Activated CD8-positive, alpha-beta memory T cell treated with anti-CD3 and anti-CD28 coated beads, Interleukin-2, amount 50 U/mL, for 24 hours (primary cell): ENCODE results near the gene UFD1.
"Not testable (repeated sequence)": the region's sequence is repeated elsewhere in the genome, so short reads cannot be mapped to it uniquely, and the experiment has no call there.

Source experiments
- DNase-seq: peaks from one replicate; pipeline ENCODE4 v3.0.0-alpha.2; 2020; ENCODE audit errors: extremely low read depth

Gene UFD1

DNA sequence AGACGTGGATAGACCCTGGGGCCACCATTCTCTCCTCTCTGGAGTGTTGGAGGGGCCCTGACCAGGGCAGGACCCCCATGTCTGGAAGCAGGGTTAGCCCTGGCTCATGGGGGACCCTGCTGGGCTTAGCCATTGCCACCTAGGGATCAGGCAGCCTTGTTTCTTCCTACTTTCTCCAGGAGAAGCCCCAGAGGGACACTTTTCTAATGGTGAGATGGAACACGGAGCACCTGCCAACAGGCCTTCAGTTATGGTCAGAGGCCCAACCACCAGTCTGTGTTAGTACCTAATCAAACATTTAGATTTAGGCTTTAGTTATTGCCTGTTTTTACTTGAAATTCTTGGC is 29.6 kb downstream of the UFD1 start:
- DNase-seq, result no peak

DNA sequence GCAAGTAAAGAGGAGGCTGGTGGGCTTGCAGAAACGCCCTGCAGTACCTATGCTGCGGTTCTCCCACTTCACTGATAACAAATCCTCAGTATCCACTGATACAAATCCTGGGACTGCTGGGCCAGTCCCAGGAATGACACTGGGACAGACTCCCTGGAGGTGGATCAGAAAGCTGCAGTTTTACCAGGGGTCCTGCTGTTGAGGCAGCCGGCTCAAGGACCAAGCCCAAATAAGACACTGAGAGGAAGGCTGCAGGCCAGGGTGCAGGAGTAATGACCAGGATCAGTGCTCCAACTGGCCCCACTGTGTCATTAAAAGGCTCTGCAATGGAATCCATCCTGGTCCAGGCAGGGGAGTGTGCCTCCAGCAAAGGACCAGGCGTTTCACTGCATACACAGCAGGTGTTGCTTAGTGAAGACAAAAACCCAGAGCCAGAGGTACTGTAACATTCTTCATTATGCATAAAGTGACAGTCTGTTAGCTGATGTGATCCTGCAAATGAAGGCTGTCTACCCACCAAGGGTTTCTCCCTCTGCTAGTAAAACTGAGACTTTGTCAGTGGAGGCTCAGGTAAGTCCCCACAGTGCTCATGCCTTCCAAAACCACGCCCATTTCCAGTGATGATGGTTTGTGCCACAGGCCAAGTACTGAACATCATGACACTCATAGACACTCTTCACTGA is 30.1 kb downstream of the UFD1 start:
- no peak for DNase-seq

DNA sequence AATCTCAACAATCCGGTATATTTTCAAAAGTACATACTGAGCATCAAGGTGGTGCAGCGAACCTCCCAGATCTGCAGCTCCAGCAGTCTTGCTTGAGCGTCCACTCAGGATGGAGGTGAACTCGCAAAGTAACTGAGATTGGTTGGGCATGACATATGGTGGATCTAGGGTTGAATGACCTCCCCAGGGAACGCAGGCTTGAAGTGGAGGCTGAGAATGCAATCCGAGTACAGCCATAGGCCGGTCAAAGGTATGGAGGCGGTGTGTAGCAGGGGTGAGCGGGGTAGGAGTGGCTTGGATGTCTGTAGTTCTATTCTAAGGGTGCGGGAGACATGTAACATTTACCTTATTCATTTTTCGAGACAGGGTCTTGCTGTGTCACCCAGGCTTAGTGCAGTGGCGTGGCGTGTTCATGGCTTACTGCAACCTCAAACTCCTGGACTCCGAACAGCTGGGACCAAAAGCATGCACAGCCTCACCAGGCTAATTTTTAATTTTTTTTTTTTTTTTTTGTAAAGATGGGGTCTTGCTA is 30.9 kb downstream of the UFD1 start:
- DNase-seq, result no peak

DNA sequence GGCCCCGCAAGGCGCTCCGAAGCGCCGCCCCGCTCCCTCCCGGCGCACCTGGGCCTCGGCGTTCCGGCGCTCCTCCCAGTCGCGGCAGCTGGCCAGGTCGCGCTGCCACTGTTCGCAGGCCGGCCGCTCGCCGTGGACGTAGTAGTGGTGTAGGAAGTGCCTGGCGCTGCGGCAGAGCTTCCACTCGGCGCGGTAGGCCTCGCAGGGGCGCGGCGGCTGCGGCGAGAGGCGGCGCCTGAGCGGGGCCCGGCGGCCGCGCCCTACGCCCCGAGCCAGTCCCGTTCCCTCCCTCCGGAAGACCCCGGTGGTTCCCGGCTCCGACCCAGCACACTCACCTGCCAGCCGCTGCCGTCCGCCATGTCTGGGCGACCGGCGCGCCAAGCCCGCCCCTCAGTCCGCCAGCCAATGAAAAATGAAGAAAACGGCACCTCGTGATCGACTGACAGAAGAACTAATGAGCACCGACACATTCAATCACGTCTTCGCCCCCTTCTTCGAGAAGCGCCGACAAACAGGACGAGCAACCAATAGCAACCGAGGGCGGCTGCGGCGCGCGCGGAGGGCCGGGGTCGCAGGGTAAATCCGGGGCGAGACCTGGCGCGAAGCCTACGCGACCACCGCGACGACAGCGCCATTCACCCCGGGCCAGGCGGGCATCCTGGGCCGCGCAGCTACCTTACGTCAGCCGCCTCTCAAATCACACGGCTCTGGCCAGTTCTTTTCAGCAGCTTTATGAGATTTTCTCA is 31.5 kb downstream of the UFD1 start, which contains the start of gene C22orf39:
Gene C22orf39, minus strand, starts transcription at position 382 of the 746 bp plus-strand sequence. Its CDS starts 23 bp downstream, at position 359.
- peak; percentile 68 for DNase-seq

DNA sequence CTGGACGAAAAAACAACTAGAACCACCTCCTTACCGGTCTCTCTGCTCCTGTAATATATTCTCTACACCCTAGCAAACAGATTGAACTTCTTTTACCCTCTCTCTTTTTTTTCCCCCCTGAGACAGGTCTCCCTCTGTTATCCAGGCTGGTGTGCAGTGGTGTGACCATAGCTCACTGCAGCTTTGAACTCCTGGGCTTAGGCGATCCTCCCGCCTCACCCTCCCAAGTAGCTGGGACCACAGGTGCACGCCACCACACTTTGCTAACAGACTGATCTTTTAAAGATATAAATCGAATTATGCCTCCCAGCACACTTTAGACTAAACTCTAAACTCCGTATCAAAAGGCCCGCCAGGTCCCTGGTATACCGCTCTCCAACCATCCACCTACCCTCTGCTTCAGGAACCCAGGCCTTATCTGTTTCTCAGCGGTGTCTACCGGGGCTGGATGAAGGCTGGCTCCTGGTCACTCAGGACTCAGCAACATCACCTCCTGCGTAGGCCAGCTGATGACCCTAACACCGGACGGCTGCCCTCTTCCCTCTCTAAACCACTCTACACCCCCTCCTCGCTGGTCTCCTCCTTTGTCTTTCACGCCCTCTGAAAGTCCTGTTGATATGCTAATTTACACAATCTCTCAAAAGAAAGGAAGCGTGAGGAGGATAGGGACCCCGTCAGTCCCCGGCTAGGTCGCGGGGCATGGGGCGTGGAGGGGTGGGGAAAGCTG is 32.2 kb downstream of the UFD1 start:
- DNase-seq, result no peak

DNA sequence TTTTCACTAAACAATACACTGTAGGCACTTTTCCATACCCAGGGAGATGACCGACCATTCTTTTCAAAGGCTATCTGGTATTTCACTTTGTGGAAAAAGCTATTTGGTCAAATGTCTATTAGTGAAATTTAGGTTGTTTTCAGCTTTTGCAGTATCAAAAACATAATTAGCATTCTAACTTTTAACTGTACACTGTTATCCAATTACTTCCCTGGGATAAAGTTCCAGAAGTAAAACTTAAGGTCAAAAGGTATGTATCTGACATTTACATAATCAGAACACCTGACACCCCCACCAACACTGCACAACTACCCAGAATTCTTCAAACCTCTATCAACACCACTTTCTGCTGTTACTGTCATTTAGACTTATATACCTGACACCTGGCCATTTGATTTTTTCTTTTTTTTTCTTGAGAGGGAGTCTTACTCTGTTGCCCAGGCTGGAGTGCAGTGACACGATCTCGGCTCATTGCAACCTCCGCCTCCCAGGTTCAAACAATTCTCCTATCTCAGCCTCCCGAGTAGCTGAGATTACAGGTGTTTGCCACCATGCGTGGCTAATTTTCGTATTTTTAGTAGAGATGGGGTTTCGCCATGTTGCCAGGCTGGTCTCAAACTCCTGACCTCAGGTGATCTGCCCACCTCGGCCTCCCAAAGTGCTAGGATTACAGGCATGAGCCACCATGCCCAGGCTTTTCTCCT is 33.6 kb downstream of the UFD1 start:
- not testable (repeated sequence) for DNase-seq

DNA sequence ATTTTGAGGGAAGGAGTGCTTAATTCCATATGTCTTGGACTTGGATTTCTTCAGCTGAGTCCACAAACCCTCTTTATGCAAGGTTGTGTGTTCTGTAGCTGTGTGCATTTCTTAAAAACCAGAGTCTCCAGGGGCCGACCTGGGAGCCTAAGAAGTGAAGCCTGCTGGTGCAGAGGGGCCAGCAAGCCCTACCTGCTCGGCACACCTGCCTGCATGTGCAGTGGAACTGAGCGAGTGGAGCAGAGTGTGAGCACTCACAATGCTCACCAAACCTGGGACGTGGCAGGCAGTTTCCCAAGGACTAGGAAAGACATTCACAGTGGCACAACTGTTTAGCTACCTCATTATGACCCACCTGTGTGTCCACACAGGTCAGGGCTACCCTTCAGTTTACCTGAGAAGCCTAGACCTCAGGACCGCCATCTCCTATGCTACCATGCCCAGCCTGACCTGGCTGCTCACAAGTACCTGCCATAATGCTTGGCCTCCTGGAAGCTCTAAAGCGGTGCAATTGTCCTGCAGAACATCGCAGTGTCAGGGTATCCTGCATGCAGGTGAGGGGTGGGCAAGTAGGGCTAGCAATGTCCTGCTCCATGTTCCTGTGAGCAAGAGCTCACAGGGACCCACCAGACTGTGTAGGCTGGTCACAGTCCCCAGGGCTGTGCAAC is 35.3 kb downstream of the UFD1 start:
- no peak for DNase-seq

DNA sequence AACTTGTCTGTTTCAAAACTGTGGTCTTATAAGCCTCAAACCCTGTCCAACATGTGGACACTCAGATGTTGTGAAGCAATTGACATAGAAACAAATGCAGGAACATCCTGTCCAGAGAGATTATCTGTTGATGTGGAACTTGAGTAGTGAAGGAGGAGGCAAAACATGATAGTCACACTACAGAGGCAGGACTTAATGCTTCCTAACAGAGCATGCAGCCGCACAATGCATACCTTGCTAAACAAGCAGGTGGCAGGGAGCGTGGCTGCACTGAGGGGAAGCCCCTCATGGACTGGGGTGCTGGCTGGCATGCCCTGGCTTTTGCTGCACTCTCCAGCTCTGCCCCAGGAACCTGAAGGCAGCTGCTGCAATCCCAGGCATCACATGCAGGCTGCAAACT is 36.8 kb downstream of the UFD1 start:
- DNase-seq, result no peak

DNA sequence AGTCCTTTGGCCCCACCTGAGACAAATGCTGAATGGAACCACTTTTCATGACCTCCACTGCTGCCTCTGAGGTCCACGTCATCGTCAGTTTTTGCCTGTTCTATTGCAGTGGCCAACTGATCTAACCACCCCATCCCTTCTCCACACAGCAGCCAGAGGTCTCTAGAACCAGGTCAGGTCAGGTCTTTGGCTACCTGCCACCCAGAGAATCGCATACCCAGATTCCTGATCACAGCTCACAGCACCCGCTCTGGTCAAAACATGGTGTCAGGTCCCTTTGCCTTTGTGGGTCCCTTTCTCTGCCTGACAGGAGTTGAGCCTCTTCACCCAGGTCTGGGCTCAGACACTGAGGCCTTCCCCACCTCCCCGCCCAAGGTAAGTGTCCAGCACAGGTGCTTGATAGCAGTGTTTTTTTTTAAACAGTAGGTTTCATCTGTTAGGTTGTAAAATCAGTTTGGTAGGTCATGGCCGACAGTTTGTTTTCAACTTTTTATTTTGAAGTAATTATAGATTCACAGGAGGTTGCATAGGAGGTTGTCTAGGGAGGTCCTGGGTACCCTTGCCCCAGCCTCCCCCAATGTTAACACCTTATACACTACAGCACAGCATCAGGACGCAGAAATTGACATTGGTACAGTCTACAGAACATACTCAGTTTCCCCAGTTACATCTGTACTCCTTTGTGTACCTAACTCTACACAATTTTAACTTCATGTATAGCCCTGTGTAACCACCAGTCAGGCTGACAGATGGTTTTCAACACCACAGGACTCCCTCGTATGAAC is 38.4 kb downstream of the UFD1 start:
- DNase-seq, result no peak

DNA sequence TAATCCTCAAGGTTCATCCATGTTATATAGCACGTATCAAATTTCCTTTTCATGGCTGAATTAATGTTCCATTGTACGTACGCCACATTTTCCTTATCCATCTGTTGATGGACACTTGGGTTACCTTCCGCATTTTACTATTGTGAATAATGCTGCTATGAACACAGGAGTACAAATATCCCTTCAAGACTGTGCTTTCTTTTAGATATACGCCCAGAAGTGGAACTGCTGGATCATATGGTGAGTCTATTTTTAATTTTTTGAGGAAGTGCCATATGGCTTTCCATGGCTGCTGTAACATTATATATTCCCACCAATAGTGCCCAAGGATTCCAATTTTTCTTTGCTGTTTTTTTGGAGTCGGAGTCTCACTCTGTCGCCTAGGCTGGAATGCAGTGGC is 40.7 kb downstream of the UFD1 start:
- DNase-seq, result no peak

DNA sequence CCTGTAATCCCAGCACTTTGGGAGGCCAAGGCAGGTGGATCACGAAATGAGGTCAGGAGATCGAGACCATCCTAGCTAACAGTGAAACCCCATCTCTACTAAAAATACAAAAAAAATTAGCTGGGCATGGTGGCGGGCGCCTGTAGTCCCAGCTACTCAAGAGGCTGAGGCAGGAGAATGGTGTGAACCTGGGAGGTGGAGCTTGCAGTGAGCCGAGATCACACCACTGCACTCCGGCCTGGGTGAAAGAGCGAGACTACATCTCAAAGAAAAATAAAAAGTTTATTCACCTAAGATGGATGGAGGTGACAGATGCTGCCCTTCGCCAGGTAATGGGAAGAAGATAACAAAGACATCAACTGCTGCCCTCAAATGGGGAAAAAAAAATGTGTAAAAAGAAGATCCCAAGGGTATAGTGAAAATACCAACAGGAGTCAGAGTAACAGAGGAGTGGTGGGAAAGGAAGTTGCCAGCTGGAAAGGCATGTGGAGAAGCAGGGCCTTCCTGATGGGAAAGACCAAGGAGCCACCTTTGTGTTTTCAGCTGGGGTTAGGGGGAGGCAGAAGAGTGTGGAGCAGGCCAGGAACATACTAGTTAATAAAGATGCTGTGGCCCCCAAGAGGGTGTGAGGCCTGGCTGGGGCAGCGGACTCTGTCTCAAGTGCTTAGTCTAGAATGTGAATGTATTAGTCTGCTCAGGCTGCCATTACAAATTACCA is 42.4 kb downstream of the UFD1 start:
- DNase-seq, result not testable (repeated sequence)

DNA sequence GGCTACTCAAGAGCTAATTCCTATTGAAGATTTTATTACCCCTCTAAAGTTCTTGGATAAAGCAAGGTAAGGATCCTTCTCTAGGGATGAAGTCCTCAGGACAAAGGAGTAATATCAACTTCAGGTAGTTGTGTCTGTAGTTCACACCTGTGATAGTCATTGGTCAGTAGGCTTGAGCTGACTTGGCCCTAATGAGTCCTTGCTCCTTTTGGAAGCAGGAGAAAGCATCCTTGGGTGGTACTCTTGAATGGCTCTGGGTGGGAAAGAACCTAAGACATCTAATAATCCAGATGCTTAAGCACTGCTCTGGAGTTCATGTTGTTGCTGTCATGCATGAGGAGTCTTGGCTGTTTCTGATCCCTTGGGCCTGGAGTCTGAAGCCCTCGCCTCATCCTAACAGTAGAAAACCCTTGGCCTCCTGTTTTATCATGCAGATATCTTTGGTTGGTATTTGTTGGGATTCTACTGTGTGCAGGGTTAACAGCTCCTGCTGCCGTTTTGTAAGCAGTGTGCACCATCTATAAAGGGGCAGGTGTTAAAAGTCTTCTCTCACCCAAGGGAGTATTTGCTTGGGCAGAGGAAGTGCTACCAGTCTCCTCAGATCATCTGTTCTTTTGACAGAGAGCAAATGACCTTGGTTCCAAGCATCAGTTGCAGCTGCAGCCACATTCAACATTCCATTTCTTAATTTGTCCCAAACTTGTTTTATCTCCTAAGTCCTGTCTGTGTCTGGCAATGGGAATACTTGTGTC is 44.0 kb downstream of the UFD1 start:
- DNase-seq, result no peak

DNA sequence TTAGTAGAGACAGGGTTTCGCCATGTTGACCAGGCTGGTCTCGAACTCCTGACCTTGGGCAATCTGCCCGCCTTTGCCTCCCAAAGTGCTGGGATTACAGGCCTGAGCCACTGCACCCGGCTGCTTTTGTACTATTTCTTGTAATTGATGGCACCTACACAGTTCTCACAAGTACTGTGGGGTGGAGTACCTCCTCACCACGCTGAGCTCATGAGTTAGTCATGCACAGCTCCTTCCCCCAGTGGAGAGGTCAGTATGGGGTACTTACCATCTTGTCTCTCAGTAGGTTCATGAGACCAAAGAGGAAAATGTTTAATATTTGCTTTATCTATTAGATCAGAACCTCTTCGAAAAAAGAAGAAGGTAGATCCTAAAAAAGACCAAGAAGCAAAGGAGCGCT is 44.6 kb downstream of the UFD1 start:
- DNase-seq, result no peak

DNA sequence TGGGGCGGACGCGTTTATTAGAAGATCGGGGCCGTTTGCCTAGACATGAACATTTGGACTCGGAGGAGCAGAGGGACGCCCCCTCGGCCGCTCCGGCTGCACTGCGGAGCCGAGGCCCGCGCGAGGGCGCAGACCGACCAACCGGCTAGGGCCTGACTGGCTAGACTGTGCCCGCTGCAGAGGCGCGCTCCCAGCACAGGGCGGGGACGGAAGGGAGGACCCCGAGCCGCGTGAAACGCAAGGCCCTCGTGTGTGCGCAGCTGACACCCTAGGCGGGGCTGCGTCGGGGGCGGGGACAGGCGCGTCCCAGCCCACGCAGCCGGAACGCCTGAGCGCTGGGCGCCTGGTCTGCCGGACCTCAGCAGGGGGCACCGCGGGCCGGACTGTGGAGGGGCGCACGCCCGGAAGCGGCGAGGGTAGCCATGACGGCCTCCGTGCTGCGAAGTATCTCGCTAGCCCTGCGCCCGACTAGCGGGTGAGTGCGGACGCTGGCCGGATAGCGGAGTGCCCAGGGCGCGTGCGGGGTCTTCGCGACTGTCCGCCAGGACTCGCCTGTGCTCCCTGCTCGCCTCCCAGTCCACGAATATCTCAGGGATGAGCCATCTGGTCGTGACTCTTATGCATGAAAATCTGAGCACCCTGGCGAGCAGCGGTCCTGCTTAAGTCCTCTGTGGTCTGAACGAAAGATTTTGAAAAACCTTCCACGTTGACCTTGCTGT is 46.7 kb downstream of the UFD1 start, which contains the start of gene MRPL40:
Gene MRPL40, plus strand, starts transcription at position 413 of the 719 bp plus-strand sequence. Its CDS starts 10 bp downstream, at position 423.
- peak; percentile 79 for DNase-seq

DNA sequence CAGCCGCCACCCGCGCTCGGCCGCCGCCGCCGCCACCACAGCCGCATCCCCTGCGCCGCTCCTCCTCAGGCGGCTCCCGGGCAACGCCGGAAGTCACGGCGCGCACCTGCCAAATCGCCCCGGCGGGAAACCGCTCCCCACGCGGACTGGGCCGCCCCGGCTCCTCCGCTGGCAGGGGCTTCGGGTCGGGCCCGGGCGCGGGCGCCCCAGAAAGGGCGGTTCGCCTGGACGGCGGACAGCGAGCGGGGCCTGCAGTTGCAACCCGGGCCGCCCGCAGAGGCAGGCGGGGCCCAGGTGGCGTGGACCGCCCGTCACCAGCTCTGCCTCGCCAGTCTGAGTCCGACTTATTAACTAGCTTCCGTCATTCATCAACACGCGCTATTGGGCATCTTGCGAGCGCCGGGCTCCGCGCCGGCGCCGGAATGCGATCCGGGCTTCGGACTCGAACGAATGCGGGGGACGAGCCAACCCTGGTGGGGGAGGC is 47.3 kb downstream of the UFD1 start, which contains the start of gene HIRA:
Gene HIRA, minus strand, starts transcription at position 85 of the 484 bp plus-strand sequence. CDS start 257 bp downstream, outside the sequence.
- DNase-seq, result peak; percentile 66

DNA sequence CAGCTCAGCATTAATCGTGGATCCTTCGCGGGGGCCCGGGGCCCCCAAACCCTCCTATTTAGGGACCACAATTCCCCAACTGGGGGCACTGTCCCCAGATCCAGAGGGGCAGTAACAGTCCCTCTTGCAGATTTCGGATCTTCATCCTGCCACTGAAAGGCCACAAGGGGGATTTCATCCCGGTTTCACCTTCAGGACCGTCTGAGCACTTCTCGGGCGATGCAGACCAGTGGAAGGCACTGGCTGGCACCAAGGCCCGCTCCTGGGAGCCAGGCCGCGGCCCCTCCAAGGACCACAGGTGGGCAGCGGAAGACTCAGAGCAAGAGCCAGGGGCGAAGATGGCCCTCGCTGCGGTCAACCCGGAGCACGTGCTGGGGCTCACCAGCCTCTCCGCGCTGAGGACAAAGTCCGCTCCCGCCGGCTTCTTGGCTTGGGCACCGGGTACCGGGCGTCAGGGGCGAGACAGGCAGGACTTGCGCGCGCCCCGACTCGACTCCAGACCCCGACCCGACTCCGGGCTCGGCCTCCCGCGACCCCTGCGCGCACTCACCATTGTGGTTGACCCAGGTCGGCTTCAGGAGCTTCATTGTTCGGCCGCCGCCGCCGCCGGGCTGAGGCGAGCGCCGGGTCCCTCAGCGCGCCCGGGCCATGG is 48.0 kb downstream of the UFD1 start:
- no peak for DNase-seq
